Kidney glomerular epithelial cell (primary cell): ENCODE data around the gene NOX1.
"Not testable (repeated sequence)": the region's sequence is repeated elsewhere in the genome, so short reads cannot be mapped to it uniquely, and the experiment has no call there.

Experiments
- DNase-seq: peaks from one replicate; lab custom pipeline; 2025; lab: John Stamatoyannopoulos, UW

NOX1 gene

GRCh38 chrX:100819534-100819836 lies 54.7 kb downstream of the NOX1 start:
- no peak for DNase-seq

DNA sequence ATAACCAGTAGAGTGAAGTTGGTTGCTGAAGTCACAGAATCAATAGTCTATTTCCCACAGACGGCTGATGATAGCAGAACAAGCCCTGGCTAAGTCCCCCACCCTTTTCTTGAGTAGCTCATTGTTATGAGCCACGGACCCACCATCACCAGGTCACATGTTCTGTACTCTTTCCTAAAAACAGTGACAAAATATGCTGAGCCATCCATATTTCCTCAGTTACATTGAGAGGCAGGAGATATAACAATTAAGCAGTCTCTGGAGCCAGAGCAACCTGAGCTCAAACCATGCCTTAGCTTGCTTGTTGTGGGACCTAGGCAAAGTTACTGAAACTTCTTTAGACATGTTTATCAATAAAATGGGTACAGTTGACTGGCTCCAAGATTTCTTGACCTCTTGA lies 56.8 kb downstream of the NOX1 start:
- no peak for DNase-seq

GRCh38 chrX:100812216-100813158 lies 61.7 kb downstream of the NOX1 start:
- DNase-seq, result no peak

GRCh38 chrX:100808265-100808664 lies 65.9 kb downstream of the NOX1 start:
- not testable (repeated sequence) for DNase-seq

- no peak for DNase-seq
These were observed 69.4 kb downstream of the NOX1 start for GRCh38 chrX:100804780-100805179.

DNA sequence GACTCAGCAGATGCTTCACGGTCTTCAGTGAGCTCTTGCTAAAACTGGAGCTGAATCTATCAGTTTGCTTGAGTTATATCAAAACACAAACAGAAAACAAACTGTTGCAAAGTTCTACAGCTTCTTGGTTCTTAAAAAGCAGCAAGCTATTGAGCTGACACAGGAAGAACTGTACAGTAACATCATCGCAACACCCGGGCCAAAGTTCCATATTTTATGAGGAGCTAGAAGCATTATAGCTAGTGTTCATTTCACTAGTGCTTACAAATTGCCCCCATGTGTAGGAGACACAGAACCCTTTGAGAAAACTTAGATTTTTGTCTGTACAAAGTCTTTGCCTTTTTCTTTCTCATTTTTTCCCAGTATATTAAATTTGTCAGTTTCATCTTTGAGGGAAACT lies 71.3 kb downstream of the NOX1 start:
- no peak for DNase-seq

DNA sequence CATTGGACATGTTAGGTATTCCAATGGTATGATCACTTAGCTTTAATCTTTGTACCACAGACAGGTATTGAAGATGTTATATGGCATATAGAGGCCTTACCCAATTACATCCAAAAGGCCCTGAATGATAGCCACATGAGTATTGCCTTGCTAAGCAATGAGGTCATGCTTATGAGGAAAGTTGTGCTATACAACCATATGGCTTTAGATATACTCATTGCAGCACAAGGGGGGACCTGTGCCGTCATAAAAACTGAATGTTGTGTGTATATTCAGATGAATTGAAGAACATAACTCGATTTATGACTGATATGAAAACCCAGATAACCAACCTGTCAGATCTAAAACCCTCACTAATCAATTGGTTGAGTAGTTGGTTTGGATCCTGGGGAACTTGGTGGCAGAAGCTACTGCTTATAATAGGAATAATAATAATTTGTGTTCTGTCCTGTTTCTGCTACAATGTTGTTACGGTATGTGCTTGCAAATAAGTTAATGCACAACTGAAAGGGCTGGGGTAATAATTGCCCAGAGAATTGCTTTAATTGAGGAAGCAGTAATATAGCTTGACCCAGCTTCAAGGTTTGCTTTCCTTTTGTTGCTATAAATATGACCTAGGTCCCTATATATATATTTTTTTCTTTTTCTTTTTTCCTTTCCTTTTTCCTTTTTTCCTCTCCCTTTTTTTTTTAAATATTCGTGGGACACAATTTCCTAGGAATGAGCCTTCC lies 75.5 kb downstream of the NOX1 start:
- no peak for DNase-seq

DNA sequence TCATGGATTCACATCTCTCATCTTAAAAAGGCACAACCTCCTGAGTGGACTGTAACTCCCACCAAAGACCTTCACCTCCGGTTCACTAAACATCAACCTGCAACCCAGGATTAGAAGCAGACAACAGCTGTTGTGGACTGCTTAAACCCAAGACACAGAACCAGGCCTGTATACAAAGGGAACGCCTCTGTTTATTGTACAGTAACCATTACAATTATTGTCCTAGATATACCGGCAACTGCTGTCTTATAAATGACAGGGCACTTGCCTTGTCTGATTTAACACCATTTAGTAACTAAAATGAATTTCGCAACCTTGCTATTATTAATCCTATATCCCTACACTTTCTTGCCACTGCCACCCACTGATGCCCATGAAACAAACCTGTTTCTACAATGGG lies 76.8 kb downstream of the NOX1 start:
- no peak for DNase-seq

- not testable (repeated sequence) for DNase-seq
These were observed 77.8 kb downstream of the NOX1 start for GRCh38 chrX:100796371-100796770.
